HG03060 (cell line): ENCODE measurements around the gene SLITRK6.
"Not testable (repeated sequence)": the region's sequence is repeated elsewhere in the genome, so short reads cannot be mapped to it uniquely, and the experiment has no call there.

Experiments
- ATAC-seq: cut with Tn5 transposase; IDR thresholded peaks from one replicate; pipeline ENCODE4 v1.9.1; 2021; ENCODE audit warnings: low read depth, moderate number of reproducible peaks; ENCODE audit not compliant: unreplicated experiment

Gene SLITRK6

DNA sequence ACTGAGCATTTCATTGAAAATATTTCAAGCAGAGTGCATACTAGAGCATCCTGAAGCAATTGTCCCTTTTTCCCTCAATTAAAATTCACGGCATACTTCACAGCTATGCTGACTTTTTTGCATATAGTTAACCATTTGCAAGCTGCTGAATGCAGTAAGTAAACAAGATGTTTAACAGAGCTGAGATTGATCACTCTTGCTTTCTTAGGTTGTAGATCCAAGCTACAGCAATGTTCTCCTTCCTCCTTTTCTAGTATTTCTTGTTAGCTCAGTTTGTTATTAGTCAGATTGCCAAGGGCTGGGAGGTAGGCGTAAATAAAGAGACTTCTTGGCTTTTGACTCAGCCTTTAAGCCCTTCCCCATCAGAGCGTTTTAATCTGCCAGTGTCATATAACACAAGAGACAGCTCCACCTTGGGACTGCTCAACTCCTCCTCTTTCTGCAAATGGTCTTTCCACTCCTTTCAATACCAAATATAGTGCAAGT, at the start of gene SLITRK6:
Gene SLITRK6 (minus strand): TSS at position 323 of the 486 bp plus-strand sequence. CDS start 2,911 bp downstream, outside the sequence.
- ATAC-seq: no peak

DNA sequence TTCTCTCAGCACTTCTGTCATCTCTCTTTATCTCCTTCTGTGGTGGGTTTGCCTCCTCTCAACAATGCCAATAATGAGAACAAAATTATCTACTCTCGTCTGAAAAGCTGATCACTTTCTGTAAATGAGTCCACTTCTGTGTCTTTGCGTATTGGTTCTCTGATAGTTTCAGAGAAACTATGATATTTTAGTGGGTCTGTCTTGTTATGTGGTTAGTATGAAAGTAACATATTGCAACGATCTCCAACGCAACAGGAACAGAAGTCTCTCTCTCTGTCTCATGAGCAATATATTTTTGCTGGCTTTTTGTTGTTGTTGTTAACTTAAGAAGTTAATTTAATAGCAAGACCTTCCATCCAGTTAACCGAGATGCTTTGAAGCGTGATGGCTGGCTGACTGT, 47.8 kb upstream of the SLITRK6 start:
- no peak for ATAC-seq

DNA sequence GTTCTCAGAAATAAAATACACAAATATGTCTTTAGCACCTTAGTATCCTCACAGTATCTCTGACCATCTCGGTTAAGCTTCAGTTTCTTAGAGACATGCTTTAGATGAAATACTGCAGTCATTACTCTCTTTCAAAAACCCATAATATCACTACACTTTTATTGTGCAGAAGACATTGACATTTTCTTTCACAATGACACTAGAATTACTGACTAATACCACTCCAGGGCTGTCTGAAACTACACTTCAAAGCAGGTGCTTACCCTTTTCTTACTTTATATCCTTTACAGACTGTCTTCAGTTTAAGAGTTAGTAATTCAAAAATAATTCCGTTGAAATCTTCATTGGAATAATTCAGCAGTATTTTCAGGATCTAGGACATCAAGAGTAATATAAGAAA, 42.2 kb upstream of the SLITRK6 start:
- ATAC-seq: no peak

DNA sequence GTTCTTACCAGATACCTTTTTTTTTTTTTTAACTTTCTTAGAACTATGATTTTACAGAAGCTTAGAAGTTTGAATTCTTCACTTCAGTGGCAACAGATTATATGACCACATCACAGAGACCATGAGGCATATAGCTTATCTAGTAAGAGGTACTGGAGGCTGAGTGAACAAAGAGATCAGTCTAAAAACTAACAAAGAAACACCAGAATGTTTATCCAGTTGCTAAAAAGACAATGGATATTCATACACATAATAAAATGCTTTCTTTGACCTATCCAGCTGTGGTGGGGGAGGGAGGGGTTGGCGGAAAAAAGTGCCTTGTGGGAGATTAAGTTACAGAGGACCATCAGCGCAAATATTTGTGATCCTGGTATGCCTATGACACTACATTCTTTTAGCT, 34.7 kb upstream of the SLITRK6 start:
- no peak for ATAC-seq

- ATAC-seq: peak; percentile 44
These were observed 29.0 kb upstream of the SLITRK6 start for GRCh38 chr13:85828094-85828684.

- no peak for ATAC-seq
These were observed 26.2 kb upstream of the SLITRK6 start for GRCh38 chr13:85825454-85825853.

GRCh38 chr13:85823832-85824231, 24.6 kb upstream of the SLITRK6 start:
- ATAC-seq: no peak

GRCh38 chr13:85819513-85819912, 20.3 kb upstream of the SLITRK6 start:
- ATAC-seq: no peak

- ATAC-seq: no peak
These were observed 17.2 kb upstream of the SLITRK6 start for GRCh38 chr13:85816413-85816812.

- no peak for ATAC-seq
These were observed 13.1 kb upstream of the SLITRK6 start for GRCh38 chr13:85812282-85812681.

GRCh38 chr13:85808811-85809210, 9.6 kb upstream of the SLITRK6 start:
- ATAC-seq: no peak

DNA sequence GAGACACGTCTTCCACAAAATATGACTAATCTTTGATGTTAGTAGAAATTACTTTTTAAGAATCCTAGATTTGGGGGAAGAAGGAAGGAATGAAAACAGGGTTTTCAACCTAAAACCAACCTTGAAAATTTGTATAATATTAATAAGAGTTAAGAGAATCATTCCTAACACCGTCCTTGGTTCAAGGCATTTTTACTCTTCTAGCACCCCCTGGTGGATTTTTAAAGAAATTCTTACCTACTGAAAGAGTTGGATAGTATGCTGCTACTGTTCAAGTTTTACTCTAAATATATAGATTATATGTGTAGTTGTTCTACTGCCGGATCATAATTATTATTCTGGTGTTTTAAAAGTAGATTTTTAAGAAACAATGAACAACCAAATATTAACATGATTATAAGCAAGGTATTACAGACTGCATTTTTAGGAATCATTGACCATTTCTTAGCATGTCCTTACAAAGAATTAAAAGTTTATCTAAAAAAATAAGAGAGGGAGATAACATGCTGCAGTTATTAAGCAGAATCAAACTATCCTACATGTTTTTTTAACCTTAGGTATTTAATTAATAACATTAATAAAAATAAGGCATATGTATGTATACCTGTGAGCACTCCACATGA, 7.4 kb upstream of the SLITRK6 start:
- ATAC-seq: peak; percentile 58

DNA sequence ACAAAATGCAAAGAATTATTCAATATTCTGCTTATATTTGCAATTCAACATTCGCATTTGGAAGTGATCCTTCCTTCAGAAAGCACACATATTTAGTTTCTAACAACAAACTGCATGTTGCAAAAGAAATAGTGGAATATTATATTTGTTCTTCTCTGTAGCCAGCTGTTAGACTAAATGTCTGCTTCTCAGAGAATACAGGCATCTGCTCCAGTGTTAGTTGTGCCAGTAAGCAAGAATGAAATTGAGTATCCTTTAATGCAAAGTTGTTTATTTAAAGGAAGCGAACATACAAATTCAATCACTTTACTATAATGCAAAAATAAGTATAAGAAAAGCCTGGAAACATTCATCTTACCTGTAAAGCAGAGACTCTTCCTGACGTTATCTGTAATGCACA, 663 bp downstream of the SLITRK6 start:
- no peak for ATAC-seq

- ATAC-seq: no peak
These were observed 1.9 kb downstream of the SLITRK6 start for GRCh38 chr13:85797311-85797710.

GRCh38 chr13:85785205-85785604, 14.0 kb downstream of the SLITRK6 start:
- no peak for ATAC-seq

DNA sequence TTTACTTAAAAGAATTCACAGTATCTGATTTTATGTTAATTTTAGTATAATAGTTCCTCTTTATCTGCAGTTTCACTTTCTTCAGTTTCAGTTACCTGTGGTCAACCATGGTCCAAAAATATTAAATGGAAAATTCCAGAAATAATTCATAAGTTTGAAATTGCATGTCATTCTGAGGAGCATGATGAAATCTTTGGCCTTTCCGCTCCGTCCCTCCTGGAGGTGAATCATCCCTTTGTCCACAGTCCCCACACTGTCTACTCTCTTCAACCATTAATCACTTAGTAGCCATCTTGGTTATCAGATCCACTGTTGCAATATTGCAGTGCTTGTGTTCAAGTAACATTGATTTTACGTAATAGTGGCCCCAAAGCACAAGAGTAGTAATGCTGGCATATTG, 26.9 kb downstream of the SLITRK6 start:
- ATAC-seq: no peak

- ATAC-seq: no peak
These were observed 27.4 kb downstream of the SLITRK6 start for GRCh38 chr13:85771856-85772255.

- ATAC-seq: no peak
These were observed 30.3 kb downstream of the SLITRK6 start for GRCh38 chr13:85768946-85769345.

- no peak for ATAC-seq
These were observed 44.1 kb downstream of the SLITRK6 start for GRCh38 chr13:85755123-85755522.

DNA sequence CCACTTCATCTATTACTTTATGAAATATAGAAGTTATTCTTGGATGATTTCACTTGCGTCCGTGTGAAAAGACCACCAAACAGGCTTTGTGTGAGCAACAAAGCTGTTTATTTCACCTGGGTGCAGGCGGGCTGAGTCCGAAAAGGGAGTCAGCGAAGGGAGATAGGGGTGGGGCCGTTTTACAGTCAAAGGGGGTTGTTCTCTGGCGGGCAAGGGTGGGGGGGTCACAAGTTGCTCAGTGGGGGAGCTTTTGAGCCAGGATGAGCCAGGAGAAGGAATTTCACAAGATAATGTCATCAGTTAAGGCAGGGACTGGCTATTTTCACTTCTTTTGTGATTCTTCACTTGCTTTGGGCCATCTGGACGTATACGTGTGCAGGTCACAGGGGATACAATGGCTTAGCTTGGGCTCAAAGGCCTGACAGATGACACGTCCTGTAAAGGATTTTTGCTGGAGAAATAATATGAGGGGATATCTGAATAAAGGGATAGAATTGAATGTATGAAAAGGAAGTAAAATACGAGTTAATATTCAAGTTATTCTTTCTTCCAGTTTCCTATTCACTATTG, 55.9 kb downstream of the SLITRK6 start:
- ATAC-seq: not testable (repeated sequence)
